H9 (cell line): Measurements from ENCODE around the gene HVCN1. TPM values are rescaled to one million over a fixed set of nuclear protein-coding genes. Genes with fewer than 3 reads are reported as not detected.

ENCODE experiments used
- DNase-seq: peaks from one replicate; pipeline ENCODE4 v3.0.0-alpha.2; 2017
- H2AFZ ChIP-seq: one replicate; pipeline ENCODE4 v1.6.1; 2013; ENCODE audit warnings: mild to moderate bottlenecking, low read length, control low read depth, moderate library complexity
- H2AK5ac ChIP-seq: 2 replicates; pipeline ENCODE4 v1.6.1; 2013; ENCODE audit warnings: low read length, control low read depth, mixed read lengths; ENCODE audit not compliant: insufficient read length
- H2BK120ac ChIP-seq: one replicate; pipeline ENCODE4 v1.6.1; 2013; ENCODE audit warnings: low read depth, mild to moderate bottlenecking, low read length, control low read depth, inconsistent platforms; ENCODE audit not compliant: poor library complexity, severe bottlenecking
- H2BK12ac ChIP-seq: 2 replicates; pipeline ENCODE4 v1.6.1; 2013; ENCODE audit warnings: low read length, control low read depth, mixed read lengths, low read depth; ENCODE audit not compliant: insufficient read length
- H2BK15ac ChIP-seq: 2 replicates; pipeline ENCODE4 v1.6.1; 2013; ENCODE audit warnings: low read depth, low read length, control low read depth
- H2BK20ac ChIP-seq: one replicate; pipeline ENCODE4 v1.6.1; 2013; ENCODE audit warnings: low read depth, mild to moderate bottlenecking, low read length, control low read depth, inconsistent platforms; ENCODE audit not compliant: poor library complexity, severe bottlenecking
- H2BK5ac ChIP-seq: 2 replicates; pipeline ENCODE4 v1.6.1; 2013; ENCODE audit warnings: low read length, control low read depth, mixed read lengths; ENCODE audit not compliant: insufficient read length
- H3K14ac ChIP-seq: 2 replicates; pipeline ENCODE4 v1.6.1; 2013; ENCODE audit warnings: low read length, control low read depth; ENCODE audit not compliant: insufficient read depth
- H3K18ac ChIP-seq: 2 replicates; pipeline ENCODE4 v1.6.1; 2013; ENCODE audit warnings: low read depth, mild to moderate bottlenecking, mixed read lengths, low read length, control low read depth; ENCODE audit not compliant: insufficient read length
- H3K23ac ChIP-seq: 2 replicates; pipeline ENCODE4 v1.6.1; 2013; ENCODE audit warnings: low read length, control low read depth, mixed read lengths, low read depth; ENCODE audit not compliant: insufficient read length
- H3K23me2 ChIP-seq: 2 replicates; pipeline ENCODE4 v1.6.1; 2013; ENCODE audit warnings: low read depth, mild to moderate bottlenecking, mixed read lengths, low read length, control low read depth; ENCODE audit not compliant: insufficient read length, poor library complexity, severe bottlenecking
- H3K27ac ChIP-seq: 2 replicates; pipeline ENCODE4 v1.5.1; 2013; ENCODE audit warnings: low read length, control low read depth, mixed read lengths, low read depth; ENCODE audit not compliant: insufficient read length
- H3K27me3 ChIP-seq: 2 replicates; pipeline ENCODE4 v1.6.1; 2013; ENCODE audit warnings: low read length, control low read depth, inconsistent platforms; ENCODE audit not compliant: insufficient read depth
- H3K4ac ChIP-seq: 2 replicates; pipeline ENCODE4 v1.6.1; 2013; ENCODE audit warnings: low read depth, mild to moderate bottlenecking, control low read depth, inconsistent platforms, low read length, moderate library complexity
- H3K4me1 ChIP-seq: 2 replicates; pipeline ENCODE4 v1.6.1; 2013; ENCODE audit warnings: low read length, control low read depth, inconsistent platforms; ENCODE audit not compliant: insufficient read depth
- H3K4me2 ChIP-seq: 2 replicates; pipeline ENCODE4 v1.6.1; 2013; ENCODE audit warnings: low read length, control low read depth, mixed read lengths; ENCODE audit not compliant: insufficient read length, insufficient read depth
- H3K56ac ChIP-seq: 2 replicates; pipeline ENCODE4 v1.6.1; 2013; ENCODE audit warnings: low read depth, mild to moderate bottlenecking, mixed read lengths, low read length, control low read depth; ENCODE audit not compliant: insufficient read length
- H3K79me1 ChIP-seq: 2 replicates; pipeline ENCODE4 v1.6.1; 2013; ENCODE audit warnings: low read depth, mild to moderate bottlenecking, moderate library complexity, low read length, control low read depth, inconsistent platforms; ENCODE audit not compliant: insufficient read depth, poor library complexity, severe bottlenecking
- H3K79me2 ChIP-seq: 2 replicates; pipeline ENCODE4 v1.6.1; 2013; ENCODE audit warnings: low read length, control low read depth, inconsistent platforms; ENCODE audit not compliant: insufficient read depth
- H3K9ac ChIP-seq: 2 replicates; pipeline ENCODE4 v1.6.1; 2013; ENCODE audit warnings: low read length, control low read depth, mixed read lengths; ENCODE audit not compliant: insufficient read length; ENCODE audit errors: extremely low read depth
- H3K9me3 ChIP-seq: one replicate; pipeline ENCODE4 v1.6.1; 2013; ENCODE audit warnings: low read depth, low read length, inconsistent platforms; ENCODE audit not compliant: control insufficient read depth
- H3T11ph ChIP-seq: one replicate; pipeline ENCODE4 v1.6.1; 2013; ENCODE audit warnings: mild to moderate bottlenecking, low read length, control low read depth, inconsistent platforms
- H4K20me1 ChIP-seq: one replicate; pipeline ENCODE4 v1.6.1; 2013; ENCODE audit not compliant: control insufficient read depth, insufficient read length, insufficient read depth
- H4K5ac ChIP-seq: 2 replicates; pipeline ENCODE4 v1.6.1; 2013; ENCODE audit warnings: low read depth, mild to moderate bottlenecking, mixed read lengths, low read length, control low read depth; ENCODE audit not compliant: insufficient read length
- H4K8ac ChIP-seq: replicated peaks from 2 replicates; pipeline ENCODE4 v1.6.1; 2013; ENCODE audit warnings: low read length, control low read depth, mixed read lengths, low read depth; ENCODE audit not compliant: insufficient read length
- H4K91ac ChIP-seq: 2 replicates; pipeline ENCODE4 v1.6.1; 2013; ENCODE audit warnings: low read depth, mild to moderate bottlenecking, moderate library complexity, mixed read lengths, low read length, control low read depth; ENCODE audit not compliant: insufficient read length
- H3K27ac Mint-ChIP-seq, 3 experiments: 2 replicates in 2 of 3; 3 replicates in 1 of 3; pipeline ENCODE4 v1.8.0; 2020 to 2021; ENCODE audit warnings: mixed read lengths in 3 of 3, mild to moderate bottlenecking in 1 of 3, moderate library complexity in 1 of 3
- H3K27me3 Mint-ChIP-seq: 2 replicates; pipeline ENCODE4 v1.8.0; 2021; ENCODE audit warnings: low read depth, mild to moderate bottlenecking, moderate library complexity, mixed read lengths
- H3K36me3 Mint-ChIP-seq, 3 experiments: 2 replicates in 2 of 3; 3 replicates in 1 of 3; pipeline ENCODE4 v1.8.0; 2020 to 2021; ENCODE audit warnings: low read depth in 3 of 3, mixed read lengths in 3 of 3; ENCODE audit not compliant: insufficient read depth in 1 of 3
- H3K4me1 Mint-ChIP-seq, 2 experiments: 2 replicates each; pipeline ENCODE4 v1.8.0; 2020; ENCODE audit warnings: mixed read lengths in 2 of 2
- H3K4me3 Mint-ChIP-seq, 2 experiments: 2 replicates in 1 of 2; 3 replicates in 1 of 2; pipeline ENCODE4 v1.8.0; 2020 to 2021; ENCODE audit warnings: mild to moderate bottlenecking in 2 of 2, mixed read lengths in 2 of 2, moderate library complexity in 1 of 2
- H3K9me3 Mint-ChIP-seq, 2 experiments: 2 replicates in 1 of 2; 3 replicates in 1 of 2; pipeline ENCODE4 v1.8.0; 2020; ENCODE audit warnings: mild to moderate bottlenecking in 2 of 2, mixed read lengths in 2 of 2, moderate library complexity in 1 of 2
- CTCF ChIP-seq: fragments of 200-600 bp; sonication (generic); conservative IDR thresholded peaks from 3 replicates; pipeline ENCODE4 v1.8.0; 2021; ENCODE audit warnings: antibody characterized with exemption, mild to moderate bottlenecking
- WGBS: extraction: QIAGEN DNeasy Blood & Tissue Kit; methylation state at CpG from one replicate; pipeline ENCODE4 v1.1.7; 2013; ENCODE audit warnings: missing lambda C conversion rate, low lambda C conversion rate, mixed read lengths; ENCODE audit not compliant: insufficient read length; ENCODE audit errors: extremely low coverage; 5-methylcytosine and 5-hydroxymethylcytosine counted together
- total RNA-seq: library from RNA; stranded (reverse); gene quantifications from 2 replicates; pipeline ENCODE4 v1.2.1, GENCODE V29; 2021

Gene HVCN1
- total RNA-seq, 1 experiment from 2014 or later: 5.2 TPM

- H4K8ac ChIP-seq: no peak overlapping the region
- H2BK12ac ChIP-seq: no peak overlapping the region
- H3K27me3 ChIP-seq: no peaks in the 10 kb centered on the region
- H2BK15ac ChIP-seq: no peak overlapping the region
- WGBS: no CpG with 5 or more reads among the region's 4 CpGs
- H3K4me1 ChIP-seq: no peaks in the 10 kb centered on the region
- H3K9ac ChIP-seq: no peak overlapping the region
- no peaks in the 10 kb centered on the region for H4K20me1 ChIP-seq
- no peaks in the 10 kb centered on the region for H3K79me2 ChIP-seq
- H3K27ac ChIP-seq: no peak overlapping the region
- no peaks in the 10 kb centered on the region for H3K23me2 ChIP-seq
- no peaks in the 10 kb centered on the region for H3K79me1 ChIP-seq
- H2AFZ ChIP-seq: no peak overlapping the region
- Mint-ChIP-seq H3K36me3 (0 out of 7 replicates have a peak, but pooled peaks cover 0 to 2% (median 0%) of the 10 kb centered on the region in 3 experiments), H3K4me3 (no peak overlapping the region), H3K9me3 (no peaks in the 10 kb centered on the region), H3K27me3 (no peaks in the 10 kb centered on the region), H3K4me1 (peaks cover 3 to 8% of the 10 kb centered on the region in 2 experiments), H3K27ac (no peak overlapping the region; a peak in 1 of 7 replicates)
- H2AK5ac ChIP-seq: no peak overlapping the region
- no peak for TF ChIP-seq CTCF
- H3K56ac ChIP-seq: no peak overlapping the region
- no peak overlapping the region for H3K23ac ChIP-seq
- no peak overlapping the region for H2BK120ac ChIP-seq
- H3K18ac ChIP-seq: no peak overlapping the region
- H3K4me2 ChIP-seq: no peak overlapping the region
- H3T11ph ChIP-seq: no peak overlapping the region
- H3K4ac ChIP-seq: no peak overlapping the region
- no peak overlapping the region for H4K91ac ChIP-seq
- no peak overlapping the region for H2BK5ac ChIP-seq
- H3K14ac ChIP-seq: no peak overlapping the region
- H4K5ac ChIP-seq: no peak overlapping the region
- H3K9me3 ChIP-seq: no peaks in the 10 kb centered on the region
- H2BK20ac ChIP-seq: no peak overlapping the region
- no peak for DNase-seq
These were observed 69.4 kb downstream of the HVCN1 start for GRCh38 chr12:110619534-110619953.
